A673 (cell line): ENCODE data around the gene CERS5. TPM values are rescaled to one million over a fixed set of nuclear protein-coding genes. Genes with fewer than 3 reads are reported as not detected.

Experiments
- BruUV-seq: library from RNA; stranded (reverse); fragments of 400-500 nt; replicated peaks from 2 replicates; lab custom pipeline; 2021; lab: Mats Ljungman, UMichigan
- CTCF ChIA-PET: fragments of 300-600 bp; sonication (Branson Sonifier 250); formaldehyde crosslinking; loops from one replicate; lab custom pipeline; 2022; ENCODE audit warnings: antibody characterized with exemption; lab: Charles Lee
- POLR2A ChIA-PET: fragments of 300-600 bp; sonication (Branson Sonifier 250); formaldehyde crosslinking; loops from one replicate; lab custom pipeline; 2022; ENCODE audit warnings: antibody characterized with exemption; ENCODE audit not compliant: low non-redundant PET; lab: Charles Lee
- DNase-seq: peaks from one replicate; pipeline ENCODE4 v3.0.0-alpha.2; 2015; ENCODE audit warnings: low spot score
- H3K27ac ChIP-seq: fragments of 200-600 bp; sonication (generic); 2 replicates; pipeline ENCODE4 v1.5.1; 2016; ENCODE audit warnings: mixed run types, low read depth, mild to moderate bottlenecking, mixed read lengths, antibody characterized with exemption, low read length; ENCODE audit not compliant: poor library complexity, severe bottlenecking
- H3K27me3 ChIP-seq: fragments of 200-600 bp; sonication (generic); replicated peaks from 2 replicates; pipeline ENCODE4 v1.6.1; 2017; ENCODE audit warnings: mixed run types, low read depth, mild to moderate bottlenecking, mixed read lengths, antibody characterized with exemption, low read length; ENCODE audit not compliant: insufficient read depth, poor library complexity
- H3K36me3 ChIP-seq: fragments of 200-600 bp; sonication (generic); 2 replicates; pipeline ENCODE4 v1.6.1; 2016; ENCODE audit warnings: mixed run types, mild to moderate bottlenecking, mixed read lengths, antibody characterized with exemption, low read length; ENCODE audit not compliant: insufficient read depth, poor library complexity, severe bottlenecking
- H3K4me1 ChIP-seq: fragments of 200-600 bp; sonication (generic); 2 replicates; pipeline ENCODE4 v1.6.1; 2017; ENCODE audit warnings: mixed run types, mild to moderate bottlenecking, mixed read lengths, antibody characterized with exemption, low read length; ENCODE audit not compliant: insufficient read depth, poor library complexity, severe bottlenecking
- H3K4me3 ChIP-seq: fragments of 200-600 bp; sonication (generic); 2 replicates; pipeline ENCODE4 v1.5.1; 2016; ENCODE audit warnings: low read depth, mixed run types, mild to moderate bottlenecking, mixed read lengths, low read length; ENCODE audit not compliant: poor library complexity, severe bottlenecking
- H3K9me3 ChIP-seq: fragments of 200-600 bp; sonication (generic); 2 replicates; pipeline ENCODE4 v1.6.1; 2016; ENCODE audit warnings: mixed run types, low read depth, mild to moderate bottlenecking, mixed read lengths, antibody characterized with exemption, low read length; ENCODE audit not compliant: poor library complexity, severe bottlenecking
- CTCF ChIP-seq: fragments of 300-800, 200-600 bp; sonication (generic); conservative IDR thresholded peaks from 2 replicates; pipeline ENCODE4 v1.5.1; 2017; ENCODE audit warnings: low read depth, mild to moderate bottlenecking, antibody characterized with exemption, low read length, moderate library complexity, mixed read lengths
- EZH2 ChIP-seq: fragments of 200-600 bp; sonication (generic); IDR thresholded peaks from 2 replicates; pipeline ENCODE4 v1.6.1; 2017; ENCODE audit warnings: borderline replicate concordance, low read depth, mild to moderate bottlenecking, mixed read lengths, antibody characterized with exemption, low read length; ENCODE audit not compliant: poor library complexity, severe bottlenecking
- intact Hi-C: fragments of 100-400 bp; cut with micrococcal nuclease; formaldehyde crosslinking; loops from one replicate; pipeline ENCODE4 v1.10.0; 2022; ENCODE audit not compliant: unreplicated experiment
- total RNA-seq: library from RNA; stranded (reverse); gene quantifications from 2 replicates; pipeline ENCODE4 v1.2.3, GENCODE V29; 2021

Gene CERS5
- total RNA-seq, 1 experiment from 2014 or later, result 57.0 TPM

DNA sequence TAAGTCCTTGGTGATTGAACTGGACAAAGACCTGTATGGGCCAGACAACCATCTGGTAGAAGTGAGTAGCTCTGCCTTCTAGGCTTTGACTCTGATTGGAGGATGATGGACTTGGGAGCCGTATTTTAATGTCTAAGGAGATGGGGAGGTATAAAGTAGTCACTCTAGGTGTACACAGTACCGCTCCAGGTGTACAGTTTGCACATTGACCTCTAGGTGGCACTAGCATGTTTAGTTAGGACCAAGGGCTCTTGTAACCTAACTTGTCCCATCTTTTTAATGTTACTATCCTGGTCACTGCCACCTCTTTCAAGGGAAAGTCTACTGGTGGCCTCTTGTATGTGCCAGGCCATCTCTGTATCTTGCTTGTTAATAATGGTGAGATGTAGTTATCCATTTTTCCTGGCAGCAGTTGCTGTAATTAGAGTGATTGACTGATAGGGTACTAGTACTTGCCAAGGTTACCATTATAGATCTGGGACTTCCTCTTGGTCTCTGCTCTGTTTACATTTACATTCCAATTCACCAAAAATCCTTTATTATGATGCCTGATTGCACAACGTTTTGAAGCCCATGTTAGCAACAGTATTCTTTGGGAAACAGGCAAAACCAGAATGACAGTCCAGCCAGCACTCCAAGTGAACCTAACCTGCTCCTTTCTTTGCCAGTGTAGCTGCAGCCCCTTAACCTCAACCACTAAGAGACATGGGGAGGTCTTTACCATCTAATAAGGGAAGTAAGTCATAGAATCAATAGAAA is 78.4 kb downstream of the CERS5 start:
- Histone ChIP-seq H3K9me3 (no peaks in the 10 kb centered on the region), H3K27me3 (no peaks in the 10 kb centered on the region), H3K4me3 (no peak overlapping the region), H3K27ac (no peak overlapping the region), H3K4me1 (peaks cover 5% of the 10 kb centered on the region), H3K36me3 (peaks cover 65% of the 10 kb centered on the region)
- peak; percentile 66 for DNase-seq
- intact Hi-C loops, result no loop called here
- no TSS peak for BruUV-seq
- ChIA-PET CTCF (interaction anchor here (0.7 kb wide), 1 partner anchor 18 kb away, joined by 3 read pairs; no protein-coding TSS in a partner anchor), POLR2A (interaction anchor here (0.5 kb wide), 1 partner anchor 26 kb away, joined by 11 read pairs; no protein-coding TSS in a partner anchor)
- TF ChIP-seq EZH2 (no peak), CTCF (peak; percentile 89)

- H3K4me1 ChIP-seq, result peaks cover 5% of the 10 kb centered on the region
- no peak for DNase-seq
- no peak overlapping the region for H3K4me3 ChIP-seq
- H3K27me3 ChIP-seq, result no peaks in the 10 kb centered on the region
- ChIA-PET CTCF (interaction anchor here (0.7 to 1.2 kb wide), 3 partner anchors 17 to 63 kb away, joined by 3 to 6 read pairs (median 3); partner anchors contain the start of genes COX14 and RACGAP1), POLR2A (interaction anchor here (0.6 kb wide), 1 partner anchor 13 kb away, joined by 3 read pairs; no protein-coding TSS in a partner anchor)
- H3K36me3 ChIP-seq, result peaks cover 58% of the 10 kb centered on the region
- no TSS peak for BruUV-seq
- intact Hi-C loops, result no loop called here
- H3K27ac ChIP-seq, result no peak overlapping the region
- no peaks in the 10 kb centered on the region for H3K9me3 ChIP-seq
- TF ChIP-seq EZH2 (no peak), CTCF (no peak)
These were observed 79.2 kb downstream of the CERS5 start for GRCh38 chr12:50087995-50088394.

GRCh38 chr12:50087151-50087550 is 80.0 kb downstream of the CERS5 start:
- peaks cover 52% of the 10 kb centered on the region for H3K36me3 ChIP-seq
- BruUV-seq, result no TSS peak
- TF ChIP-seq CTCF (no peak), EZH2 (no peak)
- H3K4me1 ChIP-seq, result peaks cover 5% of the 10 kb centered on the region
- CTCF ChIA-PET, result interaction anchor here (0.7 to 1.2 kb wide), 2 partner anchors 25 to 62 kb away, joined by 3 to 6 read pairs; partner anchors contain the start of genes COX14 and RACGAP1
- no peaks in the 10 kb centered on the region for H3K9me3 ChIP-seq
- POLR2A ChIA-PET, result interaction anchor here (0.5 to 0.6 kb wide), 2 partner anchors 9 to 14 kb away, joined by 3 read pairs; no protein-coding TSS in a partner anchor
- intact Hi-C loops, result no loop called here
- H3K27ac ChIP-seq, result no peak overlapping the region
- no peaks in the 10 kb centered on the region for H3K27me3 ChIP-seq
- no peak for DNase-seq
- H3K4me3 ChIP-seq, result no peak overlapping the region
